Stimulated activated CD8-positive, alpha-beta memory T cell treated with anti-CD3 and anti-CD28 coated beads, Interleukin-12 subunit alpha, Interleukin-12 subunit beta, amount 100 ng/mL, for 1 hour (primary cell): ENCODE results near the gene GPR15LG.

Experiments
- DNase-seq: peaks from one replicate; pipeline ENCODE4 v3.0.0-alpha.2; 2020; ENCODE audit warnings: low read depth

The GPR15LG gene

GRCh38 chr10:84193846-84194423 lies 20.3 kb downstream of the GPR15LG start:
- no peak for DNase-seq

- DNase-seq: no peak
These were observed 20.9 kb downstream of the GPR15LG start, which contains the start of gene CDHR1 for GRCh38 chr10:84194424-84195043. Gene CDHR1, plus strand, starts transcription at chr10:84194537. Its CDS starts 224 bp downstream, at chr10:84194761.

- no peak for DNase-seq
These were observed 21.6 kb downstream of the GPR15LG start for GRCh38 chr10:84195044-84195830.

- DNase-seq: no peak
These were observed 22.5 kb downstream of the GPR15LG start for GRCh38 chr10:84196083-84196482.

- no peak for DNase-seq
These were observed 23.3 kb downstream of the GPR15LG start for GRCh38 chr10:84196941-84197340.

- no peak for DNase-seq
These were observed 24.0 kb downstream of the GPR15LG start for GRCh38 chr10:84197643-84198042.

GRCh38 chr10:84198206-84198915 lies 24.8 kb downstream of the GPR15LG start:
- no peak for DNase-seq

GRCh38 chr10:84200537-84201243 lies 27.1 kb downstream of the GPR15LG start:
- no peak for DNase-seq

GRCh38 chr10:84201244-84201606 lies 27.6 kb downstream of the GPR15LG start:
- no peak for DNase-seq

- no peak for DNase-seq
These were observed 28.1 kb downstream of the GPR15LG start for GRCh38 chr10:84201682-84202081.

- no peak for DNase-seq
These were observed 28.7 kb downstream of the GPR15LG start for GRCh38 chr10:84202349-84202748.

- no peak for DNase-seq
These were observed 30.5 kb downstream of the GPR15LG start for GRCh38 chr10:84204122-84204521.

- DNase-seq: no peak
These were observed 31.0 kb downstream of the GPR15LG start for GRCh38 chr10:84204610-84205009.

GRCh38 chr10:84205049-84205852 lies 31.6 kb downstream of the GPR15LG start:
- DNase-seq: peak; percentile 33

- DNase-seq: no peak
These were observed 32.4 kb downstream of the GPR15LG start for GRCh38 chr10:84205853-84206525.

GRCh38 chr10:84208023-84208422 lies 34.4 kb downstream of the GPR15LG start:
- no peak for DNase-seq

- DNase-seq: no peak
These were observed 38.0 kb downstream of the GPR15LG start for GRCh38 chr10:84211566-84211965.

- DNase-seq: no peak
These were observed 38.4 kb downstream of the GPR15LG start for GRCh38 chr10:84212014-84212413.

- no peak for DNase-seq
These were observed 39.5 kb downstream of the GPR15LG start for GRCh38 chr10:84213076-84213475.

GRCh38 chr10:84214046-84214572 lies 40.5 kb downstream of the GPR15LG start:
- DNase-seq: no peak
